Measurements from ENCODE around the gene ROBO3.

Gene ROBO3

GRCh38 chr11:124865181-124865901 lies at the start of gene ROBO3:
ROBO3 (plus strand) TSS chr11:124865432; CDS start chr11:124865578, 146 bp downstream.
- no peaks in the 10 kb centered on the region for H3K36me3 ChIP-seq (ENCODE audit: control insufficient read depth in 2 of 2, insufficient read depth in 1 of 2, low read length in 2 of 2)
- H3K27ac ChIP-seq (ENCODE audit: extremely low read depth, low read depth, low read length) = no peak within 1 kb of the TSS
- peak within 1 kb of the TSS; percentile 13 for H3K4me3 ChIP-seq (ENCODE audit: low read depth, low read length)
- no peaks in the 10 kb centered on the region for H3K4me1 ChIP-seq (ENCODE audit: control insufficient read depth, insufficient read depth, low read length)
- ChIA-PET CTCF (interaction anchor here (0.7 to 3.0 kb wide), 29 partner anchors 7 to 533 kb away, joined by 3 to 36 read pairs (median 4); no protein-coding TSS in a partner anchor), POLR2A (interaction anchor here (0.9 to 1.7 kb wide), 2 partner anchors 11 to 88 kb away, joined by 3 to 9 read pairs; partner anchors contain the start of gene CCDC15)
- no peaks in the 10 kb centered on the region for H3K9me3 ChIP-seq (ENCODE audit: control insufficient read depth, insufficient read depth, low read depth, low read length)
- peak; percentile 44 for TF ChIP-seq SP2 (tag by site-specific recombination; IDR thresholded peaks at IDR 0.05)
- TF ChIP-seq GLI2 (tag by site-specific recombination; IDR thresholded peaks at IDR 0.05; ENCODE audit: borderline replicate concordance, low read depth) = no peak
- TF ChIP-seq ZNF324 (tag by site-specific recombination; IDR thresholded peaks at IDR 0.05) = no peak
- TF ChIP-seq ZBTB8A (tag by site-specific recombination; IDR thresholded peaks at IDR 0.05) = no peak
- TF ChIP-seq ZNF792 (tag by site-specific recombination; IDR thresholded peaks at IDR 0.05) = no peak
- TF ChIP-seq ZFHX2 (tag by site-specific recombination; conservative IDR thresholded peaks at IDR 0.05) = peak; percentile 70
- TF ChIP-seq ZSCAN4 (tag by site-specific recombination; IDR thresholded peaks at IDR 0.05) = no peak
- TF ChIP-seq SP3 (tag by site-specific recombination; IDR thresholded peaks at IDR 0.05) = peak; percentile 43
- TF ChIP-seq ZNF560 (tag by site-specific recombination; IDR thresholded peaks at IDR 0.05; ENCODE audit: borderline replicate concordance) = no peak
- peak; percentile 63 for TF ChIP-seq ZNF366 (tag by site-specific recombination; conservative IDR thresholded peaks at IDR 0.05)
- peak; percentile 67 for TF ChIP-seq ZNF341 (tag by site-specific recombination; IDR thresholded peaks at IDR 0.05; ENCODE audit: low read depth)
- TF ChIP-seq ZIC2 (tag by site-specific recombination; IDR thresholded peaks at IDR 0.05) = peak; percentile 49; the same call in 1 of the 2 replicates
- no peak for TF ChIP-seq ZSCAN23 (tag by site-specific recombination; IDR thresholded peaks at IDR 0.05)
- no peak for TF ChIP-seq KLF10 (tag by site-specific recombination; IDR thresholded peaks at IDR 0.05)
- peak; percentile 74 for TF ChIP-seq GLIS1 (tag by site-specific recombination; IDR thresholded peaks at IDR 0.05)
- peak; percentile 40; the same call in 1 of the 2 replicates for TF ChIP-seq HIC1 (tag by site-specific recombination; IDR thresholded peaks at IDR 0.05)
- peak; percentile 40; the same call in 1 of the 2 replicates for TF ChIP-seq PATZ1 (tag by site-specific recombination; IDR thresholded peaks at IDR 0.05)
- 0 out of 2 replicates have a peak, but pooled peaks have one; percentile 25 for TF ChIP-seq ZNF423 (tag by site-specific recombination; IDR thresholded peaks at IDR 0.05)
- TF ChIP-seq CTCF (tag by site-specific recombination; IDR thresholded peaks at IDR 0.05) = 0 out of 2 replicates have a peak, but pooled peaks have one; percentile 13
- TF ChIP-seq KLF17 (tag by site-specific recombination; IDR thresholded peaks at IDR 0.05) = no peak
- peak; percentile 40; the same call in 1 of the 2 replicates for TF ChIP-seq EGR2 (tag by site-specific recombination; IDR thresholded peaks at IDR 0.05; ENCODE audit: low read depth)
- TF ChIP-seq BCL6B (tag by site-specific recombination; IDR thresholded peaks at IDR 0.05) = no peak
- peak; percentile 54 for TF ChIP-seq ZNF398 (tag by site-specific recombination; IDR thresholded peaks at IDR 0.05)
- TF ChIP-seq ZNF140 (tag by site-specific recombination; IDR thresholded peaks at IDR 0.05) = no peak
- TF ChIP-seq ZBTB48 (tag by site-specific recombination; IDR thresholded peaks at IDR 0.05) = no peak
- TF ChIP-seq ZNF76 (tag by site-specific recombination; IDR thresholded peaks at IDR 0.05; ENCODE audit: borderline replicate concordance, low read depth) = peak; percentile 47; the same call in 1 of the 2 replicates
